Psoas muscle (tissue), 8 donors: ENCODE measurements around the gene KIF2C. TPM values are rescaled to one million over a fixed set of nuclear protein-coding genes. Genes with fewer than 3 reads are reported as not detected.

ENCODE experiments used
- ATAC-seq, 4 donors: fragments of 200-7000 bp; cut with Tn5 transposase; one replicate each; pipeline ENCODE4 v1.9.1; 2020; ENCODE audit warnings: moderate library complexity in 3 of 4, mild to moderate bottlenecking in 2 of 4
- DNase-seq, 2 donors: peaks; one replicate each; pipeline ENCODE4 v3.0.0-alpha.2; 2020
- H3K27ac ChIP-seq: fragments of 200-600 bp; one replicate; pipeline ENCODE4 v1.8.0; 2022
- H3K27me3 ChIP-seq, 3 donors: fragments of 200-600 bp in 1 of 3; one replicate each; pipeline versions ENCODE4 v1.6.1 to v1.8.0; 2013 to 2022; ENCODE audit warnings: low read length in 2 of 3, mild to moderate bottlenecking in 2 of 3, moderate library complexity in 1 of 3; ENCODE audit not compliant: insufficient read depth in 3 of 3
- H3K36me3 ChIP-seq, 2 donors: fragments of 200-600 bp in 1 of 2; one replicate each; pipeline versions ENCODE4 v1.6.1 to v1.8.0; 2013 to 2022; ENCODE audit warnings: low read depth in 1 of 2, mild to moderate bottlenecking in 1 of 2, moderate library complexity in 1 of 2; ENCODE audit not compliant: insufficient read depth in 1 of 2
- H3K4me1 ChIP-seq: fragments of 200-600 bp; one replicate; pipeline ENCODE4 v1.8.0; 2022
- H3K4me3 ChIP-seq: fragments of 200-600 bp; one replicate; pipeline ENCODE4 v1.8.0; 2022; ENCODE audit warnings: mild to moderate bottlenecking
- H3K9me3 ChIP-seq: fragments of 200-600 bp; one replicate; pipeline ENCODE4 v1.8.0; 2022
- WGBS, 3 donors: extraction: QIAGEN DNeasy Blood & Tissue Kit; methylation state at CpG; one replicate each; pipeline versions ENCODE4 v1.1.6 to v1.1.7; 2013; 5-methylcytosine and 5-hydroxymethylcytosine counted together
- intact Hi-C, 2 donors: fragments of 100-400 bp; cut with DNase I; formaldehyde crosslinking; loops; one replicate each; pipeline versions ENCODE4 v1.11.0 to v1.14.2; 2022
- polyA plus RNA-seq, 3 donors: library from polyadenylated mRNA; stranded (reverse); fragments of 200-250 nt; gene quantifications; one replicate each; pipeline ENCODE4 v1.2.3, GENCODE V29; 2013
- total RNA-seq, 4 donors: library from RNA; stranded (reverse); fragmentation: NEBNext Ultra II Directional in 2 of 4; extraction: Animal tissue kit (Norgen Biotek cat#: 25700) in 2 of 4; gene quantifications; one replicate each; pipeline versions ENCODE4 v1.2.1 to v1.2.4, GENCODE V29; 2021 to 2023
- TF ChIP-seq, protein P1 (sequence below): fragments of 200-600 bp; IDR thresholded peaks from one replicate; pipeline ENCODE4 v1.8.0; 2022; ENCODE audit warnings: antibody characterized with exemption
- donor health status: healthy with polysubstance abuse.
- donor health status: DM: no; HTN: no; CAD: no; lungs with moderate emphysema.
- donor health status: Bipolar disorder and iron deficiency.
- donor health status: healthy.
- donor health status: DM: yes; HTN: yes; CAD: no.
- donor health status: DM: no; HTN: no; CAD: no.
- donor health status: DM: no; HTN: no; CAD: no.
- donor health status: DM: yes; HTN: yes; CAD: no.

The KIF2C gene
- total and polyA plus RNA-seq, 7 donors, result 0.23 to 1.2 (median 0.38) TPM

DNA sequence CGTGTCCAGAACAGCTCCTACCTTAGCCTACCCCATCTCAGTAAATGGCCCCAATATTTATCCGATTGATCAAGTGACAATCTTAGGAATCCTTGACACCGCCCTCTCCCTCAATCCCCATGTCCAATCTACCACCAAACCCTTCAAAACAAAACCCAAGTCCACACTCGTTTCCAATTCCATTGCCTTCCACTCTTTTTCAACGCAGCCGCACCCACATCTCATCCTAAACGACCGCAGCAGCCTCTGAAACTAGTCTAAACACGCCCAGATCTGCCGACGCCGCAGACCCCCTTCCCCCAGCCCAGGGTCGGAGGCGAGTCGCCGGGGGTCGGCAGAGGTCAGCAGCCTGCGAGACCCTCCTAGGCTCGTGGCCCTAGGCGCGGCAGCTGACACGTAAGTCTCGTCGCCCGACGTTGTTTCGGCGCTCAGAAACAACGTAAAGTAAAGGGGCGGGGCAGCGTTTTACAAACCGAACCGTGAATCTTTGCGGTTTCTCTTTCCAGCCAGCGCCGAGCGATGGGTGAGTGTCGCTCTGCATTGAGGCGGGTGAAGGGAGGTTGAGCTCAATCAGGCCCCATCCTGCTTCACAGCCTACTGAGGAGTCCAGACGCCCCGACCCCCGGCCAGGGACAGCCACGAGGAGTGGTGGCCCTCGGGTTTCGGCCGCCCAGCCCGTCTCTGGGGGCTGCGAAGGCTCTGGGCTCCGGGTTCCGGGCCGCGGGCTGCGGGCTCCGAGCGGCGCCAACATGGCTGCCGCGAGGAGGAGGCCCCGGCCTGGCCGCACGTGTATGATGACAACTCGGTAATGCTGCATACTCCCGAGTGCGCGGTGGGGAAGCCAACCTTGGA, 35.7 kb downstream of the KIF2C start, which contains the start of gene RPS8:
Gene RPS8 (plus strand): TSS at position 463 of the 852 bp plus-strand sequence. CDS start 57 bp downstream, at position 520.
- intact Hi-C loops, result loop anchor here in 1 of 2 donors (2.0 kb wide), 1 partner anchor 43 kb away; no protein-coding TSS in a partner anchor
- H3K36me3 ChIP-seq, result peaks cover 9 to 41% of the 10 kb centered on the region in 2 donors
- DNase-seq, result peak; percentile 92 to 95
- WGBS, 3 donors, result 0 to 1% (median 0%) methylated on average over 65 of the region's 65 CpGs
- H3K4me1 ChIP-seq, result peaks cover 10% of the 10 kb centered on the region
- no peaks in the 10 kb centered on the region for H3K27me3 ChIP-seq
- ATAC-seq, result peak; percentile 89 to 91 (median 90)
- H3K4me3 ChIP-seq, result peak within 1 kb of the TSS; percentile 98
- peak within 1 kb of the TSS; percentile 98 for H3K27ac ChIP-seq
- no peaks in the 10 kb centered on the region for H3K9me3 ChIP-seq
- TF ChIP-seq, protein P1, sequence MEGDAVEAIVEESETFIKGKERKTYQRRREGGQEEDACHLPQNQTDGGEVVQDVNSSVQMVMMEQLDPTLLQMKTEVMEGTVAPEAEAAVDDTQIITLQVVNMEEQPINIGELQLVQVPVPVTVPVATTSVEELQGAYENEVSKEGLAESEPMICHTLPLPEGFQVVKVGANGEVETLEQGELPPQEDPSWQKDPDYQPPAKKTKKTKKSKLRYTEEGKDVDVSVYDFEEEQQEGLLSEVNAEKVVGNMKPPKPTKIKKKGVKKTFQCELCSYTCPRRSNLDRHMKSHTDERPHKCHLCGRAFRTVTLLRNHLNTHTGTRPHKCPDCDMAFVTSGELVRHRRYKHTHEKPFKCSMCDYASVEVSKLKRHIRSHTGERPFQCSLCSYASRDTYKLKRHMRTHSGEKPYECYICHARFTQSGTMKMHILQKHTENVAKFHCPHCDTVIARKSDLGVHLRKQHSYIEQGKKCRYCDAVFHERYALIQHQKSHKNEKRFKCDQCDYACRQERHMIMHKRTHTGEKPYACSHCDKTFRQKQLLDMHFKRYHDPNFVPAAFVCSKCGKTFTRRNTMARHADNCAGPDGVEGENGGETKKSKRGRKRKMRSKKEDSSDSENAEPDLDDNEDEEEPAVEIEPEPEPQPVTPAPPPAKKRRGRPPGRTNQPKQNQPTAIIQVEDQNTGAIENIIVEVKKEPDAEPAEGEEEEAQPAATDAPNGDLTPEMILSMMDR, result no peak

GRCh38 chr1:44775930-44776729, 36.5 kb downstream of the KIF2C start:
- H3K27me3 ChIP-seq, result no peaks in the 10 kb centered on the region
- no peak for DNase-seq
- H3K27ac ChIP-seq, result peak overlapping the region; percentile 98
- TF ChIP-seq, protein P1, result no peak
- H3K4me1 ChIP-seq, result peaks cover 10% of the 10 kb centered on the region
- WGBS, 3 donors, result 9 to 11% (median 11%) methylated on average over 31 to 36 of the region's 36 CpGs
- H3K36me3 ChIP-seq, result peaks cover 9 to 49% of the 10 kb centered on the region in 2 donors
- peak; percentile 13 to 40 (median 18) for ATAC-seq
- intact Hi-C loops, result loop anchor here in 1 of 2 donors (2.0 kb wide), 1 partner anchor 43 kb away; no protein-coding TSS in a partner anchor
- peak overlapping the region; percentile 98 for H3K4me3 ChIP-seq
- H3K9me3 ChIP-seq, result no peaks in the 10 kb centered on the region

DNA sequence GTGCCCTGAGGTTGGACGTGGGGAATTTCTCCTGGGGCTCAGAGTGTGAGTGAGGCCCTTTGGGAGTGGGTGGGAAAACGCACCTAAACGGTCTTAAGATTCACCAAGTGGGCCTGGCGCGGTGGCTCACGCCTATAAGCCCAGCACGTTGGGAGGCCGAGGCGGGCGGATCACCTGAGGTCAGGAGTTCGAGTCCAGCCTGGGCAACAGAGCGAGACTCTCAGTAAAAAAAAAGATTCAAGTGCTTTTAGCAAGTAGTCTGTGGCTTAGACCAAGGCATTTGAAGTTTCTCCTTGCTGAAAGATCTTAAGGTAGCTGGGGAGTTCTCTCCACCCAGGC, 37.1 kb downstream of the KIF2C start:
- intact Hi-C loops, result no loop called here
- Histone ChIP-seq H3K9me3 (no peaks in the 10 kb centered on the region), H3K27ac (peak overlapping the region; percentile 98), H3K27me3 (no peaks in the 10 kb centered on the region), H3K4me1 (peaks cover 10% of the 10 kb centered on the region), H3K36me3 (peaks cover 9 to 55% of the 10 kb centered on the region in 2 donors), H3K4me3 (peak overlapping the region; percentile 98)
- TF ChIP-seq, protein P1, result no peak
- DNase-seq (no peak), ATAC-seq (no peak)
- 57 to 62% (median 61%) methylated on average over 12 of the region's 12 CpGs for WGBS, 3 donors

- Histone ChIP-seq H3K4me3 (peak overlapping the region; percentile 98), H3K4me1 (peaks cover 10% of the 10 kb centered on the region), H3K27ac (peak overlapping the region; percentile 98), H3K9me3 (no peaks in the 10 kb centered on the region), H3K27me3 (no peaks in the 10 kb centered on the region), H3K36me3 (peaks cover 9 to 55% of the 10 kb centered on the region in 2 donors)
- DNase-seq (no peak), ATAC-seq (no peak)
- intact Hi-C loops, result no loop called here
- TF ChIP-seq, protein P1, result no peak
- WGBS, 3 donors, result 74 to 88% (median 78%) methylated on average over 14 of the region's 14 CpGs
Measured at GRCh38 chr1:44777547-44777946, 37.9 kb downstream of the KIF2C start.
